K562 (cell line): ENCODE measurements around the gene C2CD2. TPM values are rescaled to one million over a fixed set of nuclear protein-coding genes. Genes with fewer than 3 reads are reported as not detected.

Source experiments
- ATF2 ChIP-seq: sonication (generic); formaldehyde crosslinking; IDR thresholded peaks from 2 replicates; pipeline ENCODE4 v1.8.1; 2022; ENCODE audit warnings: missing genetic modification reagents
- BRCA1 ChIP-seq, 2 experiments: fragments of 450-650 bp in 1 of 2; sonication (generic) in 1 of 2; formaldehyde crosslinking in 1 of 2; IDR thresholded peaks; 2 replicates each; pipeline versions ENCODE4 v1.5.0 to v1.6.1; 2017 to 2020; ENCODE audit warnings: mild to moderate bottlenecking in 1 of 2, missing genetic modification reagents in 1 of 2
- CXXC5 ChIP-seq: fragments of 250-450 bp; sonication (Bioruptor Pico); IDR thresholded peaks from 2 replicates; pipeline ENCODE4 v1.8.0; 2022; ENCODE audit warnings: inconsistent platforms, mild to moderate bottlenecking, moderate library complexity
- DLX4 ChIP-seq: fragments of 250-450 bp; sonication (Bioruptor Pico); IDR thresholded peaks from 2 replicates; pipeline ENCODE4 v1.6.1; 2021; ENCODE audit warnings: mild to moderate bottlenecking
- E2F1 ChIP-seq: sonication (generic); formaldehyde crosslinking; IDR thresholded peaks from 2 replicates; pipeline ENCODE4 v1.8.1; 2023; ENCODE audit warnings: mild to moderate bottlenecking, missing genetic modification reagents, moderate library complexity
- ELF4 ChIP-seq: fragments of 450-650 bp; formaldehyde crosslinking; IDR thresholded peaks from 2 replicates; pipeline ENCODE4 v1.4.0; 2022; ENCODE audit warnings: missing genetic modification characterization
- ESRRB ChIP-seq: fragments of 250-450 bp; sonication (Bioruptor Pico); IDR thresholded peaks from 2 replicates; pipeline ENCODE4 v1.5.0; 2020; ENCODE audit warnings: mild to moderate bottlenecking, moderate library complexity, borderline replicate concordance
- ETS2 ChIP-seq: IDR thresholded peaks from 2 replicates; pipeline ENCODE4 v1.6.1; 2016; ENCODE audit warnings: borderline replicate concordance, missing genetic modification characterization, mild to moderate bottlenecking, moderate library complexity, missing compliant biosample characterization; ENCODE audit not compliant: poor library complexity, severe bottlenecking
- HMG20A ChIP-seq: fragments of 450-650 bp; formaldehyde crosslinking; conservative IDR thresholded peaks from 2 replicates; pipeline ENCODE4 v1.4.0; 2020; ENCODE audit warnings: mild to moderate bottlenecking, mixed read lengths
- MCM2 ChIP-seq: fragments of 450-650 bp; IDR thresholded peaks from 2 replicates; pipeline ENCODE4 v1.6.1; 2017; ENCODE audit warnings: low read depth, mild to moderate bottlenecking
- MYC ChIP-seq, 2 experiments: fragments of 250-450 bp in 1 of 2; sonication (Bioruptor Pico) in 1 of 2; IDR thresholded peaks; 2 replicates each; pipeline versions ENCODE4 v1.5.1 to v1.6.1; 2012 to 2021; ENCODE audit warnings: low read depth in 2 of 2, borderline replicate concordance in 1 of 2, improper control_type of control experiment in 1 of 2, low read length in 1 of 2, mild to moderate bottlenecking in 1 of 2, moderate library complexity in 1 of 2
- PBX2 ChIP-seq, 2 experiments: IDR thresholded peaks in 1 of 2; conservative IDR thresholded peaks in 1 of 2; 2 replicates each; pipeline ENCODE4 v1.6.1; 2016; ENCODE audit warnings: low read depth in 2 of 2, mild to moderate bottlenecking in 1 of 2, missing compliant biosample characterization in 1 of 2, missing genetic modification characterization in 1 of 2, moderate library complexity in 1 of 2
- RAD51 ChIP-seq: fragments of 450-650 bp; IDR thresholded peaks from 2 replicates; pipeline ENCODE4 v1.7.1; 2016; ENCODE audit warnings: low read depth, mild to moderate bottlenecking, borderline replicate concordance
- SMARCA5 ChIP-seq: fragments of 450-650 bp; IDR thresholded peaks from 2 replicates; pipeline ENCODE4 v1.6.1; 2016
- SNAPC5 ChIP-seq: fragments of 250-450 bp; sonication (Bioruptor Pico); IDR thresholded peaks from 2 replicates; pipeline ENCODE4 v1.8.0; 2021; ENCODE audit warnings: moderate library complexity, mild to moderate bottlenecking, inconsistent platforms
- ZBTB34 ChIP-seq: fragments of 250-450 bp; sonication (Bioruptor Pico); IDR thresholded peaks from 2 replicates; pipeline ENCODE4 v1.8.0; 2021; ENCODE audit warnings: mild to moderate bottlenecking, moderate library complexity
- ZNF134 ChIP-seq: fragments of 250-450 bp; sonication (Bioruptor Pico); conservative IDR thresholded peaks from 2 replicates; pipeline ENCODE4 v1.4.0; 2020
- ZNF197 ChIP-seq: fragments of 200-800 bp; sonication (Bioruptor generic); IDR thresholded peaks from 2 replicates; pipeline ENCODE4 v1.6.1; 2016; ENCODE audit warnings: low read depth, missing genetic modification characterization, missing compliant biosample characterization
- ZNF561 ChIP-seq: fragments of 450-650 bp; formaldehyde crosslinking; conservative IDR thresholded peaks from 2 replicates; pipeline ENCODE4 v1.4.0; 2020; ENCODE audit warnings: mild to moderate bottlenecking, moderate library complexity
- polyA plus RNA-seq, 8 experiments: library from polyadenylated mRNA; depleted of rRNA in 4 of 8; stranded (reverse) in 5 of 8; unstranded in 3 of 8; fragments of >200 nt; fragmentation: Nextera tagmentation in 2 of 8; fragmentation: Illumina TruSeq in 1 of 8; extraction: Ambion mirVana in 2 of 8; extraction: Trizol in 1 of 8; gene quantifications; 2 replicates each; pipeline versions ENCODE4 v1.2.1 to v1.2.3, GENCODE V29; 2011 to 2014; ENCODE audit warnings: inconsistent platforms in 1 of 8, missing spikeins in 1 of 8
- total RNA-seq, 7 experiments: library from RNA; depleted of rRNA in 6 of 7; stranded (reverse); fragments of >200 nt in 6 of 7; fragmentation: Illumina TruSeq in 2 of 7; extraction: Trizol in 2 of 7; gene quantifications; 2 replicates each; pipeline versions ENCODE4 v1.2.1 to v1.2.3, GENCODE V29; 2011 to 2021; ENCODE audit warnings: low replicate concordance in 1 of 7

The C2CD2 gene
- total and polyA plus RNA-seq, 9 of the 15 experiments (the other 6 are each of a cell fraction or from before 2014, with no cell fraction given), result 1.3 to 21.6 (median 12.1) TPM

- no peak for TF ChIP-seq DLX4 (CRISPR knock-in tag)
- TF ChIP-seq ESRRB (CRISPR knock-in tag), result no peak
- no peak for TF ChIP-seq ELF4 (CRISPR knock-in tag)
- TF ChIP-seq E2F1 (CRISPR knock-in tag), result no peak
- TF ChIP-seq ATF2, result no peak; the same call in 1 of the 2 replicates
- TF ChIP-seq ETS2, result no peak
- TF ChIP-seq MCM2, result no peak
- TF ChIP-seq SMARCA5, result peak; percentile 90
- no peak for TF ChIP-seq SNAPC5 (CRISPR knock-in tag)
- no peak for TF ChIP-seq ZNF134 (CRISPR knock-in tag)
- TF ChIP-seq RAD51, result no peak
- TF ChIP-seq PBX2 (CRISPR knock-in tag; IDR thresholded peaks at IDR 0.05; ENCODE audit: low read depth), result no peak
- TF ChIP-seq PBX2 (tag; conservative IDR thresholded peaks at IDR 0.05; ENCODE audit: low read depth), result no peak
- no peak for TF ChIP-seq ZNF197 (CRISPR knock-in tag)
- TF ChIP-seq CXXC5, result peak; percentile 86
- no peak for TF ChIP-seq HMG20A (CRISPR knock-in tag)
- peak; percentile 95 for TF ChIP-seq MYC (IDR thresholded peaks at IDR 0.05; ENCODE audit: low read depth, low read length)
- TF ChIP-seq MYC (CRISPR knock-in tag; IDR thresholded peaks at IDR 0.05; ENCODE audit: borderline replicate concordance, low read depth), result no peak
- no peak for TF ChIP-seq BRCA1 (IDR thresholded peaks at IDR 0.05)
- TF ChIP-seq BRCA1 (CRISPR knock-in tag; IDR thresholded peaks at IDR 0.05), result 0 out of 2 replicates have a peak, but pooled peaks have one; percentile 18
- no peak for TF ChIP-seq ZBTB34
- TF ChIP-seq ZNF561, result no peak
These were observed at the start of gene C2CD2 (continued) for GRCh38 chr21:41953831-41954653.
